Nephron (organoid): Measurements from ENCODE around the gene SEMA3C.

Source experiments
- H3K27ac Mint-ChIP-seq, 3 experiments: 2 replicates each; pipeline ENCODE4 v1.8.0; 2020; ENCODE audit warnings: mixed read lengths in 3 of 3, mild to moderate bottlenecking in 2 of 3, moderate library complexity in 1 of 3
- H3K27me3 Mint-ChIP-seq: 2 replicates; pipeline ENCODE4 v1.8.0; 2021; ENCODE audit warnings: low read depth, mild to moderate bottlenecking, moderate library complexity, mixed read lengths
- H3K36me3 Mint-ChIP-seq: 2 replicates; pipeline ENCODE4 v1.8.0; 2020; ENCODE audit warnings: low read depth, mixed read lengths
- H3K4me1 Mint-ChIP-seq: 2 replicates; pipeline ENCODE4 v1.8.0; 2020; ENCODE audit warnings: mixed read lengths
- H3K4me3 Mint-ChIP-seq, 3 experiments: 2 replicates each; pipeline ENCODE4 v1.8.0; 2020; ENCODE audit warnings: mild to moderate bottlenecking in 3 of 3, mixed read lengths in 3 of 3, moderate library complexity in 2 of 3
- H3K9me3 Mint-ChIP-seq: 2 replicates; pipeline ENCODE4 v1.8.0; 2020; ENCODE audit warnings: mixed read lengths
- TF ChIP-seq, protein P1 (sequence below), 3 experiments: fragments of 200-600 bp; sonication (generic); IDR thresholded peaks; one replicate each; pipeline ENCODE4 v1.5.0; 2021; ENCODE audit warnings: antibody characterized with exemption in 3 of 3; ENCODE audit not compliant: unreplicated experiment in 3 of 3

Gene SEMA3C

DNA sequence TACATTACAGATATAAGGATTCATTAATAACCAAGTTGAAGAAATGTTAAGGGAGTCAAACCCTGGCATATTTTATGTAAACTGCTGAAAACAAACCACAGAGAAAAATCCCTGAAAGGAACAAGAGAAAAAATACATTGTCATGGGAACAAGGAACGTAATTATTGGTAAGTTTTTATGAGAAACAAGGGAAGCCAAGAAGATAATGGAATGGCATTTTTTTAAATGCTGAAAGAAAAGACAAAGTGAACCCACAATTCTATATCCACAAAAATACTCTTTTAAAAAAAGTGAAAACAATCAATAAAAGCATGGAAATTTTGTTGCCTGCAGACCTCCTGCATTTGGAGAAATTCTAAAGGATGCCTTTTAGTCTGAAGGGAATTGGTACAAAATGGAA, 144.0 kb downstream of the SEMA3C start:
- Mint-ChIP-seq H3K27ac (no peak overlapping the region), H3K4me1 (peaks cover 5% of the 10 kb centered on the region), H3K36me3 (no peaks in the 10 kb centered on the region), H3K9me3 (no peaks in the 10 kb centered on the region), H3K27me3 (no peaks in the 10 kb centered on the region), H3K4me3 (no peak overlapping the region)
- TF ChIP-seq, protein P1, sequence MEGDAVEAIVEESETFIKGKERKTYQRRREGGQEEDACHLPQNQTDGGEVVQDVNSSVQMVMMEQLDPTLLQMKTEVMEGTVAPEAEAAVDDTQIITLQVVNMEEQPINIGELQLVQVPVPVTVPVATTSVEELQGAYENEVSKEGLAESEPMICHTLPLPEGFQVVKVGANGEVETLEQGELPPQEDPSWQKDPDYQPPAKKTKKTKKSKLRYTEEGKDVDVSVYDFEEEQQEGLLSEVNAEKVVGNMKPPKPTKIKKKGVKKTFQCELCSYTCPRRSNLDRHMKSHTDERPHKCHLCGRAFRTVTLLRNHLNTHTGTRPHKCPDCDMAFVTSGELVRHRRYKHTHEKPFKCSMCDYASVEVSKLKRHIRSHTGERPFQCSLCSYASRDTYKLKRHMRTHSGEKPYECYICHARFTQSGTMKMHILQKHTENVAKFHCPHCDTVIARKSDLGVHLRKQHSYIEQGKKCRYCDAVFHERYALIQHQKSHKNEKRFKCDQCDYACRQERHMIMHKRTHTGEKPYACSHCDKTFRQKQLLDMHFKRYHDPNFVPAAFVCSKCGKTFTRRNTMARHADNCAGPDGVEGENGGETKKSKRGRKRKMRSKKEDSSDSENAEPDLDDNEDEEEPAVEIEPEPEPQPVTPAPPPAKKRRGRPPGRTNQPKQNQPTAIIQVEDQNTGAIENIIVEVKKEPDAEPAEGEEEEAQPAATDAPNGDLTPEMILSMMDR (IDR thresholded peaks at IDR 0.05; ENCODE audit: unreplicated experiment in 3 of 3), result no peak

- Mint-ChIP-seq H3K4me1 (peaks cover 5% of the 10 kb centered on the region), H3K9me3 (no peaks in the 10 kb centered on the region), H3K36me3 (no peaks in the 10 kb centered on the region), H3K27me3 (no peaks in the 10 kb centered on the region), H3K4me3 (no peak overlapping the region), H3K27ac (no peak overlapping the region)
- TF ChIP-seq, protein P1 (IDR thresholded peaks at IDR 0.05; ENCODE audit: unreplicated experiment in 3 of 3), result no peak
These were observed 144.9 kb downstream of the SEMA3C start for GRCh38 chr7:80773787-80774508.

DNA sequence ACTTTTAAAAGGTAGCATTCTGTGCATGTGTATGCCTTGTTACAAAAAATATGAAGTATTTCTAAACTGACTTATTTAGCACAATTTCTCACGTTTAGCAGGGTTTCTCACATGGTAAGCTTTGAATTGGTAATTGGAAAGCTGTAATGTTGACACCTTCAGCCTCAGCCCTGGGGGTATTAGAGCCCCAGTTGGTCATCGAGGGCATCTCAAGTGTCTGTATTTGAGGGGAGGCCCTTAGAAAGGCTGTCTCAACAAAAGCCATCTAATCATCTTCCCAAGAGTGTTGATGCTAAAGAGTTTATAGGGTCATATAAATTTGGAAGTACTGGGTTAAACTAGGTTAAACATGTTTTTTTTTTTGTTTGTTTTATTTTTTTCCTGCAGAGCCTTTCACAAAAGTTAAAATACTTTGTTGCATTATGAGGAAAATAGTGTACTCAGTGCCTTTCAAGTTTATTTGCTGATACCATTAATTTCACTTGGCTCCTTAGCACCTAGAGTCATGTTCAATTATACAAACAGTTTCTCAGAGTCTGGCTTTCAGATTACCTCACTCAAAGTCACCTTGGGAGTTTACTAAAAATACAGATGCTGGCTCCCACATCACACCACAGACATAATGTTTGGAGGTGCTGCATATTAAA, 146.4 kb downstream of the SEMA3C start:
- no peaks in the 10 kb centered on the region for H3K9me3 Mint-ChIP-seq
- H3K27me3 Mint-ChIP-seq, result no peaks in the 10 kb centered on the region
- H3K27ac Mint-ChIP-seq, result no peak overlapping the region
- H3K4me1 Mint-ChIP-seq, result peaks cover 5% of the 10 kb centered on the region
- no peak overlapping the region for H3K4me3 Mint-ChIP-seq
- no peaks in the 10 kb centered on the region for H3K36me3 Mint-ChIP-seq
- TF ChIP-seq, protein P1 (IDR thresholded peaks at IDR 0.05; ENCODE audit: unreplicated experiment in 3 of 3), result no peak

- H3K27me3 Mint-ChIP-seq, result no peaks in the 10 kb centered on the region
- H3K4me3 Mint-ChIP-seq, result no peak overlapping the region
- H3K4me1 Mint-ChIP-seq, result peaks cover 12% of the 10 kb centered on the region
- peaks cover 4% of the 10 kb centered on the region for H3K36me3 Mint-ChIP-seq
- no peaks in the 10 kb centered on the region for H3K9me3 Mint-ChIP-seq
- no peak overlapping the region for H3K27ac Mint-ChIP-seq
- TF ChIP-seq, protein P1 (IDR thresholded peaks at IDR 0.05; ENCODE audit: unreplicated experiment in 3 of 3), result no peak
These were observed 147.3 kb downstream of the SEMA3C start for GRCh38 chr7:80771523-80771922.

DNA sequence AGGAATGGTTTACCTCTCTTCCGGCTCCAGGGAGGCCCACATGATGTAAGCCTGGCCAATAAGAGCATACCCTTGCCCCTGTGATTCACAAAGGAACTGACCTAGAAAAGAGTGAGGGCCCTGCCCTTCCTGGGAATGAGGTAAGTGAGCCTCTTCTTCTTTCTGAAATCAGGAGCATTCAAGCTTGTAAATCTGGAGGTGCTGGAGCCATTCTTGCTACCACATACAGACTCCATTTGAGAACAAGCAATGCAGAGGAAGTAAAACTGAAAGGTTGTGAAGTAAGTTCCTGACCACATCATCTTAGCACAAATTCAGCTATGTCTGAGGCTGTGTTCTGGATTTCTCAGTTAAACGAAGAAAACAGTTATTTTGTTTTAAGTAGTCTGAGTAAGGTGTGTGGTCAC, 148.2 kb downstream of the SEMA3C start:
- Mint-ChIP-seq H3K27ac (peak overlapping the region in 2 of 3 experiments; percentile 8 to 51), H3K4me3 (no peak overlapping the region), H3K36me3 (peaks cover 4% of the 10 kb centered on the region), H3K27me3 (no peaks in the 10 kb centered on the region), H3K9me3 (no peaks in the 10 kb centered on the region), H3K4me1 (peaks cover 14% of the 10 kb centered on the region)
- TF ChIP-seq, protein P1 (IDR thresholded peaks at IDR 0.05; ENCODE audit: unreplicated experiment in 3 of 3), result no peak
